Islet precursor cell (in vitro differentiated cells): ENCODE data around the gene FIG4.
A peak's percentile ranks its signal among the peaks of the same experiment; 100 is the strongest.
"Not testable (repeated sequence)": the region's sequence is repeated elsewhere in the genome, so short reads cannot be mapped to it uniquely, and the experiment has no call there.

Source experiments
- DNase-seq: peaks from one replicate; pipeline ENCODE4 v3.0.0-alpha.2; 2018

FIG4 gene

GRCh38 chr6:109800771-109801170 lies 109.7 kb downstream of the FIG4 start:
- no peak for DNase-seq

GRCh38 chr6:109801794-109802193 lies 110.7 kb downstream of the FIG4 start:
- no peak for DNase-seq

- no peak for DNase-seq
These were observed 112.9 kb downstream of the FIG4 start for GRCh38 chr6:109804020-109804419.

DNA sequence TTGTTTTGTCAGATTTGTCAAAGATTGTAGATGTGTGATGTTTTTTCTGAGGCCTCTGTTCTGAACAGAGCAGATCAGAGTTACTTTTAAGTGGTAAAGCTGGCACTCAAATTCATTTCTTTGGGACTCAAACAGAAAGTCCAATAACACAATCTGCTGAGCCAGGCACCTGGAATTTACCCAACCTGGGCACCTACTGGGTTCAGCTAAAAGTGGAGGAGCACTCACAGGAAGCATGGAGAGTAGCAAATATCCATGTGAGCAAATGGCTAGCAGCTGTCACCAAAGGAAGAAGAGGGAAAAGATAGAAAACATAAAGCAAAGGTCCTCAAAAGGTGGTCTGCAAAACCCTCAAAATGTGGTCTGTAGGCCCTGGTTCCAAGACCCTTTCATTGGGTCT lies 116.8 kb downstream of the FIG4 start:
- DNase-seq: no peak

- no peak for DNase-seq
These were observed 117.7 kb downstream of the FIG4 start for GRCh38 chr6:109808837-109809236.

DNA sequence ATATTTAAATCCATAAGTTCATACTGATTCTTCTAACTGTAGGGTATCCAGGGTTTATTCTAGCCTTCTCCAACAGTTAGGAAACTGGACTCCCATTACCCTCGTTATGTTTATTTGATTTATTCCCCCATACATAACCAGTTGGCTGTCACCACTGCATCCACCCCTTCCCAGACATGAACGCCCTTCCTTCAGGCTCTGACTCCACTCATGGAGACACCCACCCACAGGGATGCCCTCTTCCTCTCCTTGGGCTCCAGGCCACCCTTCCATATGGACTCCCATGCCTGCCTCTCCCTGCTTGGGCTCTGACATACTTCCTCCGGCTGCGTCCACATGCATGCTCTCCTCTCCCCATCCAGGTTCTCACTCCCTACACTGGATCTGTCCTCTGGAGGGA lies 124.0 kb downstream of the FIG4 start:
- DNase-seq: no peak

- DNase-seq: no peak
These were observed 125.6 kb downstream of the FIG4 start for GRCh38 chr6:109816452-109817374.

GRCh38 chr6:109820706-109821350 lies 129.7 kb downstream of the FIG4 start:
- no peak for DNase-seq

- DNase-seq: no peak
These were observed 130.3 kb downstream of the FIG4 start for GRCh38 chr6:109821428-109821827.

DNA sequence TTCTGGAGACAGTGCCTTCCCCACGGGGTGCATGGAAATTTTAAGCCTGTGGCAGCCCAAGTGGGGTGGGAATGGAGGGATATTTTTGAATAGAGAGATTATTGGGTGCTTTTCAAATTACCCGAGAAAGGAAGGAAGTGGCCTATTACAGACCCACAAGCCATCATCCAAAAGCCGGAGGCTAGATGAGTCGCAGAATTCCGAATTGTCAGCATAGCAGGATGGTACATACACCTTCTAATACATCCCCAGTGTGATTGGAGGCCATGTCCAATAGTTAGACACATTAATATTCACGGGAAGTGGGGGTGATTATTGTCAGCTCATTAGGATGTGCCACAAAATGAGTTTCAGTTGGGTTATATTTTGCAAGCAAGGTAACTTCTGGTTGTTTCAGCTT lies 133.0 kb downstream of the FIG4 start:
- DNase-seq: no peak

DNA sequence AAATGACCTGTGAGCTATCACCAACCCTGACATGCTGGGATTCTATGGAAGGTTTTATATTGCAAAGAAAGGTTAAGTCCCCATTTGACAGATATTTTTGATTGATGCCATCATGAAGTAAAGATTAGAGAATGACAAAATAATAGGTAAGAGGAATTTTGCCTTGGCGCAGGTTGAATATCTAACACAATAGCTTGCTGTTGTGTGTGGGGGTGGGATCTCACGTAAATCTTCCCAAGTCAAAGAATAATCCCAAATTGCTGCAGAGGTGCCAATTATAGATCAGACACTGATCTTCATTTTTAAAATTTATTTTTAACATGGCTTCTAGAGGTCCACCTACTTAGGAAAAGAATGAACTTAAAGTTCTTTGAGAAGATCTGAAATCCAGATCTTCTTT lies 135.5 kb downstream of the FIG4 start:
- no peak for DNase-seq

GRCh38 chr6:109831352-109831751 lies 140.3 kb downstream of the FIG4 start:
- not testable (repeated sequence) for DNase-seq

- DNase-seq: no peak
These were observed 143.0 kb downstream of the FIG4 start for GRCh38 chr6:109834131-109834530.

DNA sequence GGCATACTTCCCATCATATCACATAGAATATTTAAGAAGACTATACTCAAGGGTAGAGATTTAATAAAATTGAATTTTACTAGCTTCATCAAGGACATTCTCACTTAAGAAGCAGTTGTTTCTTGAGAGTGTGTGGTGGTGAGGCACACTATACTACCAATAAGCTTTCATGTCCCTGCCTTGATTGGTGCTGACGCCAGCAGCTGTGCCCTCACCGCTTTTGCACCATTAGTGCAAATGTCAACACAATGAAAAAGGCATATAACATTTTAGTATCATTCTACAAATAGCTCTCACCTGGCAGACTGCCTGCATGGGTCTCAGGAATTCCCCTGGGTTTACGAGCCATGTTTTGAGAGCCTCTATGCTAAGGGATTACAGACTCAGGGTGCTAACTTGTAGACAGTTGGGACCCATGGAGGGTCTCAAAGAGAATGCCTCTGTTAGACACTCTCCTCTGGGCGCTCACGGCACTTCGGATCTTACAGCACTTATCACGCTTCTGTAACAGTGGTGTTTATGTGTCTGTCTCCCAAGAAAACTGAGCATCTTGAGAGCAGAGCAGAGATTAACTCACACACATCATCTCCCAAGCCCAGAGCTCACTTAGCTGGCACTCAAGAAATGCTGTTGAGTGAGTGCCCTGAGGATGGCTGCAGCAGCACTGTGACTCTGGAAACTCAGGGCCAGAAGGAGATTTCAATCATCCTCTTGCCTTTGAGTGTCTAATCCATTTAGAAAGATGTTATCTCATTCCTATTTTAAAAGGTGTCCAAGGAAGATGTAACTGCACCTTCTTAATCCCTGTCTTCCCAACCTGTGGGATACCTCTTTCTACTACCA lies 143.7 kb downstream of the FIG4 start:
- DNase-seq: peak; percentile 65

GRCh38 chr6:109840034-109840433 lies 148.9 kb downstream of the FIG4 start:
- DNase-seq: no peak

DNA sequence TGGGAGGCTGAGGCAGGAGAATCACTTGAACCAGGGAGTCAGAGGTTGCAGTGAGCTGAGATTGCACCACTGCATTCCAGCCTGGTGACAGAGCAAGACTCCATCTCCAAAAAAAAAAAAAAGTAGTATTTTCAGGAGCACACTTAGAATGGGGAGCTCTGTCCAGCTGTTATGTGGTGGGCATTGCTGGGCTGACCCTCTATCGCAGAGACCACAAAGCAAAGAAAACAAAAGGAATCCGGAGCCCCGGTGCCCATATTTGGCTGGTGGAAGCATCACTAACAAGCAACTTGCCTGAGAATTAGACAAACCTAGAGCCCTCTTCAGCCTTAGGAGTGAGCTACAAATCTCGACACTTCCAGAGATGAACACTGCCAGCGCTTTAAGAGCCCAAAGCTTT lies 149.7 kb downstream of the FIG4 start:
- no peak for DNase-seq

- DNase-seq: no peak
These were observed 150.8 kb downstream of the FIG4 start for GRCh38 chr6:109841869-109842268.

DNA sequence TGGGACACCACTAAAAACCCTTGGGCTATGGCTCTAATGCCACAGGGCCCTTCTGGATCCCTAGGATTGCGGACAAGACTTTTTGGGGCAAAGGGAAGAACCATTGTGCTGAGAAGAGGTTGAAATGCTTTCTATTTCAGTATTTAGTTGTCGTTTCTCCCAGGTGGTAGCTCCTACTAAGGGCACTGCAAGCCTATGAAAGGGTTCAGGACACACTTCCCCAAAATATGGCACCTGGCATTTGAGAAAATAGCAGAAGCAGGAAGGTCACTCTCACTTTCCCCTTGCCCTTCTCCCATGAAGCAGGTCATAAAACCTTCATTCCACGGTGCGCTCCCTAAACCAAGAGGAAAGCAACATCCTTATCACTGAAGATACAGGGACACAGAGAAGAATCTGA lies 161.6 kb downstream of the FIG4 start:
- no peak for DNase-seq

DNA sequence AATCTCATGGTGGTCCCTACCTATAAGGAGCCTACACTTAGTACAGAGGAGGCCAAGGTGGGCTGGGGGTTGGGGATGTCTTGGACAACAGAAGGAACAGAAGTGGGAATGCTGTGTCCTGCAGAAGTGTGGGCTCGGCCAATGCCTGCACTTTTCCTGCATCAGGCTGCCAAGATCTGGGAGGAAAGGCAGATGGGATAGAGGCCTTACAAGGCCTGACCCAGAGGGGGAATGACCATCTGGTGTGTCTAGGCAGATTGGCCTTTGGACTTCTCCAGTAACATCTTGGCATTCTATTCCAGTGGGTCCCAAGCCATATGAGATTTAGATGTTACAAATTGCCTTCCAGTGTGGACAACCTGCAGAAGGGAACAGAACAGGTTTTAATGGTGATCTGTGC lies 162.3 kb downstream of the FIG4 start:
- no peak for DNase-seq

DNA sequence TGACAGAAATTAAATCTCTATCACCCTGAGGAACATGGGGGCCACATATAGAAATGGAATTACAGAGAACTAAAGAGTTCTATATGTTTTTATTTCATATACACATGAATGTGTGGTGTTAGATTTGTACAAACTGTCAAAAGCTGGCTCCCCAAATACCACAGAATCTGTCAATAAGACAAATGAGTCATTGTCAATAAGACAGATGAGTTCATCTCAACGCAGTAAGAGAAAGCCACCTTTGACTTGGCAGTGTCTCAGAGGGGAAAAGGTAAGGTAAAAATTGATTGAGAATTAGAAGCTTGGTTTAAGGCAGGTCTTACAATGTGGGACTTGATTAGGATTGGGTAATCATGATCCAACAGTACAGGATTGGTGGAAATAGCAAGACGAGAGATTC lies 162.9 kb downstream of the FIG4 start:
- DNase-seq: no peak

DNA sequence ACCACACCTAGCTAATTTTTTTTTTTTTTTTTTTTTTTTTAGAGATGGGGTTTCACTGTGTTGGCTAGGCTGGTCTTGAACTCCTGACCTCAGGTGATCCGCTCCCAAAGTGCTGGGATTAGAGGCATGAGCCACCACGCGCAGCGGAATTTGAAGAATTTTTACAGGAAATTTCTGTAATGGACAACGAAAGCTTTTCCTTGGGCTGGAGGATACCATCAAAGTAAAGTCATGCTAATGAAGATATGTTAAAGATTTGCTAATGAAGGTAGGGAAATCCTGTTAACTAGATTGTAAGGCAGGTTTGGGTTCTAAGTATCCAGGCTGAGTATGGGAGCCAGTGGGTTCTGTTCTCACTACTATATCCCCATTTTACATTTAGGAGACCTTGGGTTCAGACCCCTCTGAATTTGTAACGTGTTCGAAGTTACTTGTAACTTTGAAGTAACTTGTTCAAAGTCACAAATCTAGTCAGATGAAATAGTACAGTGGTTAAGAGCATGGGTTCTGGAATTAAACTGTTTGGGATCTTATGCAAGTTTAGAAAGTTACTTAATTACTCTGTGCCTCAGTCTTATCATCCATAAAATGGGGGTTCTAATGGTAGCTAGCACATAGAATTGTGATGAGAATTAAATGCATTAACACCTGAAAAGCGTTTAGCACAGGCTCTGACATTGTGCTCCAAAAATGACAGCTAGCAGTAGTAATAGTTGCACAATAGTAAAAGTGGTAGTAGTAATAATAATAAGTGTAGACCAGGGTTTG lies 163.6 kb downstream of the FIG4 start:
- no peak for DNase-seq

- DNase-seq: not testable (repeated sequence)
These were observed 164.5 kb downstream of the FIG4 start for GRCh38 chr6:109855476-109856040.
